HCT116 (cell line): ENCODE data around the gene PKN3. TPM values are rescaled to one million over a fixed set of nuclear protein-coding genes. Genes with fewer than 3 reads are reported as not detected.

Experiments used
- ATAC-seq: fragments of 200-7000 bp; cut with Tn5 transposase; 2 replicates; pipeline ENCODE4 v1.9.1; 2020; ENCODE audit warnings: mild to moderate bottlenecking, moderate library complexity
- BruUV-seq: library from RNA; stranded (reverse); fragments of 400-500 nt; replicated peaks from 2 replicates; lab custom pipeline; 2021; lab: Mats Ljungman, UMichigan
- CTCF ChIA-PET: fragments of 300-600 bp; sonication (Branson Sonifier 250); formaldehyde crosslinking; loops from one replicate; lab custom pipeline; 2021; ENCODE audit warnings: antibody characterized with exemption; lab: Charles Lee
- POLR2A ChIA-PET: fragments of 300-600, 350-600 bp; sonication (Branson Sonifier 250); formaldehyde crosslinking; loops from one replicate; lab custom pipeline; 2021; ENCODE audit warnings: antibody characterized with exemption; lab: Charles Lee
- RAD21 ChIA-PET, 2 experiments: fragments of 300-600 bp; sonication (Branson Sonifier 250); formaldehyde crosslinking; loops; one replicate each; lab custom pipeline; 2023; ENCODE audit warnings: low total read pairs in 2 of 2; ENCODE audit not compliant: uncharacterized antibody in 2 of 2, unreplicated experiment in 2 of 2, low non-redundant PET in 1 of 2; lab: Charles Lee
- DNase-seq: peaks from one replicate; pipeline ENCODE4 v3.0.0-alpha.2; 2010; ENCODE audit warnings: low read depth, low spot score
- H2AFZ ChIP-seq: fragments of 200-600 bp; shearing (Covaris generic), sonication (generic); 2 replicates; pipeline ENCODE4 v1.6.1; 2017; ENCODE audit warnings: low read depth, mixed run types, mixed read lengths, antibody characterized with exemption, low read length; ENCODE audit not compliant: poor library complexity, severe bottlenecking
- H3K27ac ChIP-seq: 2 replicates; pipeline ENCODE4 v1.5.1; 2012; ENCODE audit warnings: low read depth, low read length
- H3K27me3 ChIP-seq: fragments of 200-600 bp; sonication (generic); 2 replicates; pipeline ENCODE4 v1.6.1; 2016; ENCODE audit warnings: mixed run types, low read length, mixed read lengths; ENCODE audit not compliant: insufficient read depth
- H3K36me3 ChIP-seq, 2 experiments: fragments of 200-500 bp in 1 of 2; fragments of 200-600 bp in 1 of 2; sonication (Bioruptor generic) in 1 of 2; sonication (generic) in 1 of 2; 2 replicates each; pipeline versions ENCODE4 v1.5.1 to v1.6.1; 2014 to 2016; ENCODE audit warnings: low read length in 2 of 2, inconsistent platforms in 1 of 2, mixed read lengths in 1 of 2, mixed run types in 1 of 2; ENCODE audit not compliant: insufficient read depth in 2 of 2, control insufficient read depth in 1 of 2
- H3K4me1 ChIP-seq, 2 experiments: fragments of 200-600 bp in 1 of 2; sonication (generic) in 1 of 2; 2 replicates each; pipeline versions ENCODE4 v1.5.1 to v1.6.1; 2012 to 2017; ENCODE audit warnings: low read length in 2 of 2, inconsistent platforms in 1 of 2, mild to moderate bottlenecking in 1 of 2, mixed read lengths in 1 of 2, mixed run types in 1 of 2, moderate library complexity in 1 of 2; ENCODE audit not compliant: insufficient read depth in 2 of 2, control insufficient read depth in 1 of 2
- H3K4me2 ChIP-seq: fragments of 200-600 bp; sonication (generic); 2 replicates; pipeline ENCODE4 v1.6.1; 2017; ENCODE audit warnings: mixed run types, low read length, mixed read lengths
- H3K4me3 ChIP-seq, 2 experiments: fragments of 200-600 bp in 1 of 2; sonication (generic) in 1 of 2; replicated peaks in 1 of 2; 2 replicates each; pipeline ENCODE4 v1.5.1; 2011 to 2016; ENCODE audit warnings: low read length in 2 of 2, control low read depth in 1 of 2, low read depth in 1 of 2, mild to moderate bottlenecking in 1 of 2, mixed read lengths in 1 of 2, mixed run types in 1 of 2
- H3K79me2 ChIP-seq: fragments of 200-600 bp; sonication (generic); 2 replicates; pipeline ENCODE4 v1.6.1; 2017; ENCODE audit warnings: mild to moderate bottlenecking, mixed run types, low read length, moderate library complexity, mixed read lengths; ENCODE audit not compliant: insufficient read depth
- H3K9ac ChIP-seq: fragments of 200-600 bp; sonication (generic); 2 replicates; pipeline ENCODE4 v1.6.1; 2016; ENCODE audit warnings: low read length, mixed read lengths
- H3K9me2 ChIP-seq: fragments of 200-600 bp; sonication (generic), shearing (Covaris generic); 2 replicates; pipeline ENCODE4 v1.6.1; 2017; ENCODE audit warnings: mixed run types, mild to moderate bottlenecking, moderate library complexity; ENCODE audit not compliant: insufficient read depth
- H3K9me3 ChIP-seq, 2 experiments: fragments of 200-500 bp in 1 of 2; fragments of 200-600 bp in 1 of 2; sonication (Bioruptor generic) in 1 of 2; sonication (generic) in 1 of 2; 2 replicates each; pipeline ENCODE4 v1.6.1; 2014 to 2017; ENCODE audit warnings: low read length in 2 of 2, mixed read lengths in 2 of 2, inconsistent platforms in 1 of 2, low read depth in 1 of 2, mild to moderate bottlenecking in 1 of 2, mixed run types in 1 of 2, moderate library complexity in 1 of 2; ENCODE audit not compliant: control insufficient read depth in 1 of 2, insufficient read depth in 1 of 2
- H4K20me1 ChIP-seq: fragments of 200-600 bp; sonication (generic), shearing (Covaris generic); 2 replicates; pipeline ENCODE4 v1.6.1; 2017; ENCODE audit warnings: mixed run types, mild to moderate bottlenecking, moderate library complexity; ENCODE audit not compliant: insufficient read depth
- ATF3 ChIP-seq: IDR thresholded peaks from 2 replicates; pipeline ENCODE4 v1.6.1; 2012
- CBX3 ChIP-seq: IDR thresholded peaks from 2 replicates; pipeline ENCODE4 v1.6.1; 2012; ENCODE audit warnings: low read depth
- CEBPB ChIP-seq: IDR thresholded peaks from 2 replicates; pipeline ENCODE4 v1.6.1; 2012; ENCODE audit warnings: low read depth
- ELF1 ChIP-seq: IDR thresholded peaks from 2 replicates; pipeline ENCODE4 v1.6.1; 2012; ENCODE audit warnings: low read depth, borderline replicate concordance
- EZH2 ChIP-seq: fragments of 200-600 bp; sonication (generic); IDR thresholded peaks from 2 replicates; pipeline ENCODE4 v1.6.1; 2017; ENCODE audit warnings: antibody characterized with exemption, mixed run types
- EZH2phosphoT487 ChIP-seq: fragments of 200-600 bp; IDR thresholded peaks from 2 replicates; pipeline ENCODE4 v1.6.1; 2018; ENCODE audit warnings: antibody characterized with exemption, borderline replicate concordance
- FOSL1 ChIP-seq: IDR thresholded peaks from 2 replicates; pipeline ENCODE4 v1.6.1; 2012; ENCODE audit warnings: low read depth
- MAX ChIP-seq: IDR thresholded peaks from 2 replicates; pipeline ENCODE4 v1.6.1; 2012
- POLR2A ChIP-seq: IDR thresholded peaks from 2 replicates; pipeline ENCODE4 v1.7.0; 2011; ENCODE audit warnings: borderline replicate concordance; ENCODE audit not compliant: insufficient read depth, insufficient read length; ENCODE audit errors: extremely low read depth
- REST ChIP-seq: IDR thresholded peaks from 2 replicates; pipeline ENCODE4 v1.6.1; 2012; ENCODE audit warnings: low read depth
- SRF ChIP-seq: IDR thresholded peaks from 2 replicates; pipeline ENCODE4 v1.6.1; 2012; ENCODE audit warnings: low read depth
- TCF7L2 ChIP-seq: IDR thresholded peaks from 2 replicates; pipeline ENCODE4 v1.7.0; 2011; ENCODE audit warnings: borderline replicate concordance, inconsistent platforms; ENCODE audit not compliant: insufficient read depth, insufficient read length; ENCODE audit errors: extremely low read depth
- ZNF274 ChIP-seq: fragments of 200-500 bp; sonication (Bioruptor generic); IDR thresholded peaks from 2 replicates; pipeline ENCODE4 v1.6.1; 2014; ENCODE audit warnings: mild to moderate bottlenecking, low read depth, low read length, inconsistent platforms
- intact Hi-C: fragments of 100-400 bp; cut with micrococcal nuclease; formaldehyde crosslinking; loops from 2 replicates; pipeline ENCODE4 v1.10.0; 2022
- total RNA-seq: library from RNA; stranded (reverse); gene quantifications from one replicate; pipeline ENCODE4 v1.2.1, GENCODE V29; 2021; ENCODE audit not compliant: unreplicated experiment

PKN3 gene
- total RNA-seq, 1 experiment from 2014 or later: 37.9 TPM

- TF ChIP-seq CEBPB: no peak
- no peak for TF ChIP-seq EZH2
- no peak for TF ChIP-seq TCF7L2
- no peak for TF ChIP-seq ELF1
- TF ChIP-seq SRF: no peak
- TF ChIP-seq ZNF274: no peak
- no peak for TF ChIP-seq POLR2A
- no peak for TF ChIP-seq MAX
- no peak for TF ChIP-seq EZH2phosphoT487
- no peak for TF ChIP-seq REST
- TF ChIP-seq, all 23 proteins: peak for 0
Measured at GRCh38 chr9:128757602-128758001, 55.3 kb downstream of the PKN3 start (continued).

GRCh38 chr9:128762671-128763449 lies 60.6 kb downstream of the PKN3 start:
- H3K4me3 ChIP-seq: no peak overlapping the region
- H3K27ac ChIP-seq: no peak overlapping the region
- H3K9me2 ChIP-seq: no peaks in the 10 kb centered on the region
- no peaks in the 10 kb centered on the region for H3K4me1 ChIP-seq
- POLR2A ChIA-PET: no interaction called here
- no peak for TF ChIP-seq ATF3
- TF ChIP-seq CBX3: no peak
- no peak for TF ChIP-seq FOSL1
- no peak for TF ChIP-seq MAX
- no peaks in the 10 kb centered on the region for H4K20me1 ChIP-seq
- no peak overlapping the region for H3K4me2 ChIP-seq
- BruUV-seq: no TSS peak
- RAD21 ChIA-PET: no interaction called here
- CTCF ChIA-PET: no interaction called here
- DNase-seq (no peak), ATAC-seq (no peak)
- H3K79me2 ChIP-seq: no peaks in the 10 kb centered on the region
- no peak overlapping the region for H3K9ac ChIP-seq
- intact Hi-C loops: no loop called here
- no peaks in the 10 kb centered on the region for H3K36me3 ChIP-seq
- no peaks in the 10 kb centered on the region for H3K27me3 ChIP-seq
- H2AFZ ChIP-seq: no peak overlapping the region
- no peaks in the 10 kb centered on the region for H3K9me3 ChIP-seq
